NCI-H1694 (cell line): ENCODE results near the gene GALNT10.
"Not testable (repeated sequence)": the region's sequence is repeated elsewhere in the genome, so short reads cannot be mapped to it uniquely, and the experiment has no call there.

Experiments used
- DNase-seq: peaks from one replicate; lab custom pipeline; 2025; lab: John Stamatoyannopoulos, UW

The GALNT10 gene

GRCh38 chr5:154190595-154191304, at the start of gene GALNT10:
Gene GALNT10, plus strand, starts transcription at chr5:154190733. Its CDS starts 134 bp downstream, at chr5:154190867.
- no peak for DNase-seq

- no peak for DNase-seq
Measured at GRCh38 chr5:154141745-154142221, 48.8 kb upstream of the GALNT10 start.

- no peak for DNase-seq
Measured at GRCh38 chr5:154143211-154143641, 47.3 kb upstream of the GALNT10 start.

- DNase-seq = no peak
Measured at GRCh38 chr5:154145268-154145667, 45.3 kb upstream of the GALNT10 start.

- no peak for DNase-seq
Measured at GRCh38 chr5:154146409-154146808, 44.1 kb upstream of the GALNT10 start.

GRCh38 chr5:154147666-154148065, 42.9 kb upstream of the GALNT10 start:
- DNase-seq = no peak

- not testable (repeated sequence) for DNase-seq
Measured at GRCh38 chr5:154150471-154150870, 40.1 kb upstream of the GALNT10 start.

GRCh38 chr5:154157483-154158378, 32.8 kb upstream of the GALNT10 start:
- no peak for DNase-seq

- DNase-seq = no peak
Measured at GRCh38 chr5:154158379-154158737, 32.2 kb upstream of the GALNT10 start.

- no peak for DNase-seq
Measured at GRCh38 chr5:154159343-154159742, 31.2 kb upstream of the GALNT10 start.

GRCh38 chr5:154162539-154163151, 27.9 kb upstream of the GALNT10 start:
- peak; percentile 32 for DNase-seq

- no peak for DNase-seq
Measured at GRCh38 chr5:154163327-154164248, 26.9 kb upstream of the GALNT10 start.

GRCh38 chr5:154164249-154164581, 26.3 kb upstream of the GALNT10 start:
- no peak for DNase-seq

GRCh38 chr5:154165886-154166285, 24.6 kb upstream of the GALNT10 start:
- no peak for DNase-seq

- DNase-seq = no peak
Measured at GRCh38 chr5:154166901-154167791, 23.4 kb upstream of the GALNT10 start.

GRCh38 chr5:154168395-154168794, 22.1 kb upstream of the GALNT10 start:
- DNase-seq = no peak

GRCh38 chr5:154172785-154173184, 17.7 kb upstream of the GALNT10 start:
- DNase-seq = no peak

- no peak for DNase-seq
Measured at GRCh38 chr5:154174091-154174490, 16.4 kb upstream of the GALNT10 start.

GRCh38 chr5:154176181-154176580, 14.4 kb upstream of the GALNT10 start:
- DNase-seq = no peak

GRCh38 chr5:154178661-154179060, 11.9 kb upstream of the GALNT10 start:
- DNase-seq = no peak
